Right renal cortex interstitium (tissue), 3 donors: ENCODE measurements around the gene KCNIP3. TPM values are rescaled to one million over a fixed set of nuclear protein-coding genes. Genes with fewer than 3 reads are reported as not detected.
"Not testable (repeated sequence)": the region's sequence is repeated elsewhere in the genome, so short reads cannot be mapped to it uniquely, and the experiment has no call there.

Experiments
- DNase-seq, 3 donors: peaks; one replicate each; pipeline ENCODE4 v3.0.0-alpha.2; 2013; ENCODE audit warnings: low read depth in 3 of 3, low spot score in 2 of 3
- polyA plus RNA-seq, 3 donors: library from polyadenylated mRNA; unstranded; fragments of 120-200 nt; gene quantifications; one replicate each; pipeline ENCODE4 v1.2.1, GENCODE V29; 2013; ENCODE audit not compliant: insufficient read length in 3 of 3

Gene KCNIP3
- polyA plus RNA-seq, 3 donors: 14.0 to 14.7 (median 14.4) TPM

- DNase-seq: no peak
Measured at GRCh38 chr2:95399061-95399460, 101.9 kb downstream of the KCNIP3 start.

GRCh38 chr2:95401480-95401879 lies 104.3 kb downstream of the KCNIP3 start:
- no peak for DNase-seq

- DNase-seq: not testable (repeated sequence)
Measured at GRCh38 chr2:95402004-95402369, 104.8 kb downstream of the KCNIP3 start.

GRCh38 chr2:95402370-95403203 lies 105.4 kb downstream of the KCNIP3 start, which contains the start of gene FAHD2A:
Gene FAHD2A (plus strand): TSS chr2:95402708. CDS start chr2:95405559, 2,851 bp downstream.
- DNase-seq: peak; percentile 72 to 91 (median 81)

- peak in 1 of 3 donors; percentile 10 for DNase-seq
Measured at GRCh38 chr2:95403204-95403721, 106.1 kb downstream of the KCNIP3 start.

GRCh38 chr2:95403824-95404223 lies 106.7 kb downstream of the KCNIP3 start:
- DNase-seq: not testable (repeated sequence)

- DNase-seq: not testable (repeated sequence)
Measured at GRCh38 chr2:95404676-95405075, 107.5 kb downstream of the KCNIP3 start.

- not testable (repeated sequence) for DNase-seq
Measured at GRCh38 chr2:95411239-95411638, 114.1 kb downstream of the KCNIP3 start.

- DNase-seq: peak in 2 of 3 donors; percentile 32 to 36
Measured at GRCh38 chr2:95414015-95414594, 117.0 kb downstream of the KCNIP3 start.

- not testable (repeated sequence) for DNase-seq
Measured at GRCh38 chr2:95415138-95415537, 118.0 kb downstream of the KCNIP3 start.

- not testable (repeated sequence) for DNase-seq
Measured at GRCh38 chr2:95415561-95415960, 118.4 kb downstream of the KCNIP3 start.

- not testable (repeated sequence) for DNase-seq
Measured at GRCh38 chr2:95427196-95427867, 130.2 kb downstream of the KCNIP3 start.

- not testable (repeated sequence) for DNase-seq
Measured at GRCh38 chr2:95429748-95430467, 132.8 kb downstream of the KCNIP3 start.

- not testable (repeated sequence) for DNase-seq
Measured at GRCh38 chr2:95433373-95433772, 136.2 kb downstream of the KCNIP3 start.

- DNase-seq: not testable (repeated sequence)
Measured at GRCh38 chr2:95433973-95434372, 136.8 kb downstream of the KCNIP3 start.

- DNase-seq: not testable (repeated sequence)
Measured at GRCh38 chr2:95434507-95435076, 137.4 kb downstream of the KCNIP3 start.

- not testable (repeated sequence) for DNase-seq
Measured at GRCh38 chr2:95435162-95435871, 138.2 kb downstream of the KCNIP3 start.
